GM18868 (cell line): ENCODE results near the gene RBBP5.

Source experiments
- ATAC-seq: cut with Tn5 transposase; IDR thresholded peaks from one replicate; pipeline ENCODE4 v1.9.1; 2021; ENCODE audit warnings: mild to moderate bottlenecking, moderate library complexity; ENCODE audit not compliant: unreplicated experiment

Gene RBBP5

GRCh38 chr1:205129447-205130029 lies 7.8 kb upstream of the RBBP5 start:
- ATAC-seq: no peak

GRCh38 chr1:205128050-205128449 lies 6.3 kb upstream of the RBBP5 start:
- no peak for ATAC-seq

GRCh38 chr1:205127646-205128045 lies 5.9 kb upstream of the RBBP5 start:
- ATAC-seq: no peak

DNA sequence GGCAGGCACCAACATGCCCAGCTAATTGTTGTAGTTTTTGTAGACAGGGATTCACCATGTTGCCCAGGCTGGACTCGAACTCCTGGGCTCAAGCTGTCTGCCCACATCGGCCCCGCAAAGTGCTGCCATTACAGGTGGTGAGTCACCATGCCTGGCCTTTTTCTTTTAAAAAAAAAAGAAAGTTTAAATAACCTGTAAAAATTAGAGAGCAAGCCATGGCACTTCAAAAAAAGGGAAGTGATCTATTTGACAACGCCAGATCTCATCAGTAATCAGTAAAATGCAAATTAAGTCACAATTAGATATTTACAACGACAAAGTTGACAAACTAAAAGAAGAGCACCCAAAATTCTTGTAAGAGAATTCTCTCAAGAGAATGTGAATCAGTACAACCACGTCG lies 2.9 kb upstream of the RBBP5 start:
- ATAC-seq: no peak

DNA sequence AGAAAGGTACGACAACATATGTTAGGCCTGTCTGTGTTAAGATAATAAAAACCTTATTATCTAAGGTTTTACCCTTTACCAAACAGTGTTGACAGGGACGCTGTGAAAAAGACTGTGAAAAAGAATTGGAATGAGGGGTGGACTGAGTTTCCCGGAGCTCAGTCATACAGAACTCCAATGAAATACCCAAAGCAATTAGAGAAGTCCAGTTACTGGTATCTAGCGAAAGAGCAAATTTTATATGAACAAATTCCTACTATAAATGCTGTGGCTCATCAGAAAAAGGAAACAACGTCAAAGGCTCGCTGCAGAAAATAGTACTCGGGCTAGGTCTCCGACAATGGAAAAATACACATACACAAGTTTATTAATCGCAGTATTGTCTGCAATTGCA lies 708 bp upstream of the RBBP5 start:
- ATAC-seq: no peak

- ATAC-seq: no peak
These were observed 3.0 kb downstream of the RBBP5 start for GRCh38 chr1:205118752-205119151.

DNA sequence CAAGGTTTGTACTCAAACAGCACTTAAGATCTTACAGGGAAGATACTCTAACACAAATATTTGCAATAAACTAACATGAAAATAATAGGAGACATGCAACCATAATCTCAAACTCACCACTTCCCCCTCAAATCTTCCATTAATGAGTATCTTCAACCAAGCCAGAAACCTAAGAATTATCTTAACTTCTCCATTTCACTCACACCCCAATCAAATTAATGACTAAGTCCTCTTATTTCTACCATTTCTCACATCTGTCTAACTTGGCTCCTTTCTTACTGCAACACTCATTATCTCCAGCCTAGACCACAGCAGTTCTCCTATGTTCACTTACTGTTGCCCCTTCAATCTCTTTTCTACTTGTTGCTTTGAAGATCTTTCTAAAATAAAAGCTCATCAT lies 10.4 kb downstream of the RBBP5 start:
- no peak for ATAC-seq

DNA sequence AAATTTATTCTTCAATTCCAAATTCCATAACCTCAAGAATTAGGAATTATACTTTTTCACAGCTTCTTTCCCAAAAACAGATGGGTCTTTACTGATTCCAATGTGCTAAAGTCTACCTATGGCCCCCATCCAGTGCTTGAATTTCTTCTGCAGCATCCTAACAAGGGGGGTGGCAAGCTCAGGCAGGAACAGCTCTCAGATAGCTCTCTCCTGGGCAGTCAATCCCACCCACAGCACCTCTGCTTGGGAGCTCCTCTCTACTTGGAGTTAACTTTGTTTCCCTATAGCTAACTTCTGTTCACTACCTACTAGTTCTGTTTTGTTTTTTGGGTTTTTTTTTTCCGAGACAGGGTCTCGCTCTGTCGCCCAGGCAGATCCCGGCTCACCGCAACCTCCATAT lies 12.1 kb downstream of the RBBP5 start:
- no peak for ATAC-seq

DNA sequence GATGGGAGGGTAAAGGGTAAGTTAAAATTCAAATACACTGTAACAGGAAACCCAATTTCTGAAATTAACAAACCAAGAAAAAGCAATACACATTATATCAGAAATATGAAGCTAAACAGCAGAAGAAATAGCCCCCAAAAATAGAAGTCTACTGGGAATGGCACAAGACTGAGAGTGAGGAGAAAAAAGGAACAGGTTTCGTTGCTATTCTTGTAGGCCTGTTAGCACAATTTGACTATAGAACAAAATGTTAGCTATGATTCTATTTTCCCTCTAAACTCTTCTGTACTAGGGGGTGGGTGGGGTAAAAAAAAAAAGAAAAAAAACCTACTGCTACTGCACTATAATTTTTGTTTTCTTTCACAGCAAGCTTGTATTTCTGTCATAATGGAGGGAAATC lies 12.5 kb downstream of the RBBP5 start:
- no peak for ATAC-seq

- no peak for ATAC-seq
These were observed 13.3 kb downstream of the RBBP5 start for GRCh38 chr1:205108464-205108863.

- ATAC-seq: no peak
These were observed 14.5 kb downstream of the RBBP5 start for GRCh38 chr1:205107327-205107726.

- ATAC-seq: no peak
These were observed 19.4 kb downstream of the RBBP5 start for GRCh38 chr1:205102404-205102803.

GRCh38 chr1:205098242-205098641 lies 23.5 kb downstream of the RBBP5 start:
- ATAC-seq: no peak

DNA sequence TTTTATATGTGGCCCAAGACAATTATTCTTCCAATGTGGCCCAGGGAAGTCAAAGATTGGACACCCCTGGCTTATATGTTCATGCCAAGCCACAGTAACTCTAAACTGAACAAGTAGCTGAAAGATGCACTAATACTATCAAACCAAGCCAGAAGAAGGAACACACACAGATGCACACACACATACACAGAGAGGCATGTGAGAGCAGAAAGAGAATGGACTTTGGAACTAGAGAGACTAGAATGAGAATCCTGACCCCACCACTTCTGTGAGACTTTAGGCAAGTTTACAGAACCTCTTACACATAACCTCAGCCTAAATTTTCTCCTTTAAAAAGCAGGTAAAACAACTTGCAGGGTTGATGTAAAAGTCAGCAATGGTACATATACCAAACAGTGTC lies 26.4 kb downstream of the RBBP5 start:
- no peak for ATAC-seq

- no peak for ATAC-seq
These were observed 30.6 kb downstream of the RBBP5 start for GRCh38 chr1:205091043-205091740.

GRCh38 chr1:205088341-205088740 lies 33.4 kb downstream of the RBBP5 start:
- no peak for ATAC-seq

- ATAC-seq: no peak
These were observed 37.4 kb downstream of the RBBP5 start, which contains the start of gene TMEM81 for GRCh38 chr1:205084360-205084759. TSS of gene TMEM81 (minus strand) at chr1:205084460. CDS start at chr1:205084320, 140 bp downstream.

DNA sequence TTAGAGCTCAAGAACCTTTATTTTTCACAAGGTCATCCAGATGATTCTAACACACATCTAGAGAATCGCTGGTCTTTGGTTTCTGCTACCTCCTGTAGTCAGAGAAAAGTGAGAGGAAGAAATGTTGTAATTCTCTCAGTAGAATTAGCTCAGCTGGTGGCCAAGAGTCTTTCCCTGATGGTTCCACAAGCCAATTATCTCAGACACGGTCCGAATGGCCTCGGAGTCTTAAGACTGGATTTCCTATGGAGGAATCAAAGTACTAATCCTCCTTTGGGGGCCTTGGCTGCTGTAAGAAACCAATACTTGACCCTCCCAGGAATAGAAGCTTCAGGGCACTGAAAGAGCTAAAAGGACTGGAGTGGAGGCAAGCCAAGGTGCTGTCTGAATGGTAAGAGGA lies 39.3 kb downstream of the RBBP5 start:
- ATAC-seq: no peak

DNA sequence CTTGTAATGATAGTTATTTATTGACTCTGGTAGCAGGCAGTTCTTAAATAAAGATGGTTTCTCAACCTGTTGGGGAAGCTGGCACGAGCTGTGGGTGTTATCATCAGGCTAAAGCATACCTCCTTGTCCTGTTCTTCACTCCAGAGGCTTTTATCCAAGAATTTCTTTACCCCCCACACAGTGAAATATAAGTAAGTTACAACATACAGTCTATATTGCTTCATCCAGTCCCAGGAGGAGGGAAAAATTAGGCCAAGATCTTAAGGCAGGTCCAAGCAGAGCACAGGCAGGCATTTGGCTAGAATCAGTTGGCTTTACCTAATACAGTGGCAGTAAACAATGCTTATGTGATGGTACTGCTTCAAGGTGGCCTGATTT lies 43.9 kb downstream of the RBBP5 start:
- ATAC-seq: no peak

DNA sequence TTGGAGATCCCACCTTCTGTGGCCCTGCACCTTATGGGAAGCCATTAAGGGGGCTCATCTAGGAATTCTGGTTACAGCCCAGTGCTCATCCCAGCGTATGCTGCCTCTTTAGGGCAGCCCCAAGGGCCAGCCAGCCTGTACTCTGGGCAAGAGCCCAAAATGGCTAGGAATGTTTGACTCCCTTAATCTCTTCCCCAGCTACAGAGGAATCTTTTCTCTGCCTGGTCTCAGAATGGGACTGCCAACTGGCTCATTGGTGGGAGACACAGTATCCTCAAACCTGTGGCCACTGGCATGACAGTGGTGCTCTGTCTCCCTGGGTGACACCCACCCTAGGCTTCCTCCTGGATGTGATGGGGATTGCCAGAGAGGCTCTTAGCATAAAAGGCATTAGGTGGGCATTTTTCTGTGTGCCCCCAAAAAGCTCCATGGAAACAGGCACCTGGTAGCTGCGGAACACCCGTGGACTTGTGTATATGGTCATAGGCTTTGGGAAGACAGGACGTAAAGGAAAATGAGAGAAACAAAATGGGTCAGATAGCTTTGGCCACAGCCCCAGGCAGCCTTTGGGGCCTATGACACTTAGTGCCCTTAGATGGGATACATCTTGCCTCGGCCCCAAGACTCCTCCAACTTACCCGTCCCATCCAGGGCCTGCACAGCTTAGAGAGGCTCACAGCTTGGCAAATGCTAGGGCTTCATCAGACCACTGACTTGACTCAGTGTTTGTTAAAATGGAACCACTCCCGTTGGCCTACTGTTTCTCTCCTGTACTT lies 44.4 kb downstream of the RBBP5 start:
- ATAC-seq: no peak

GRCh38 chr1:205076245-205076761 lies 45.5 kb downstream of the RBBP5 start:
- ATAC-seq: no peak

DNA sequence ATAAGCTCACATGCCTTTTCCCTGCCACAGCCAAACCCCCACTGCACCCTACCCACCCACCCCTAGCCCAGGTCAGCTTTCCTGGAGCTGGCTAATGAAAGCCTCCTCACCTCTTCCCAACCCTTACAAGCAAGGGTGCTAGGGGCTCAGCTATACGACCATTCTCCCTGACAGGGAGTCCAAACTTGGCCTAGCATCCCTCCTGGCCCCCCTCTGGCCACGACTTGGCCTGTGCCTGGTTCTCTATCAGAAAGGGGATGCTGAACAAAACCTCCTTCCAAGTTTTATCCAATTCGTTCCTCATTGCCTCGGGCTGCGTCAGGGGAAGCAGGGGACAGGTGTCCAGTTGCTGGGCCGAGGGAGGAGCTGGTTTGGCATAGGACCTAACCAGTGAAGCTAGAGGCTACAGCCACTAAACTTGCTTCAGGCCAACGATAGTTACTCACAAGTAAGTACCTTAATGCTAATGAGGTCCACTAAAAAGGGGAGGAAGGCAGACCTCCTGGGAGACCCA lies 46.1 kb downstream of the RBBP5 start:
- ATAC-seq: no peak
